GM13977 (cell line): ENCODE results near the gene COX10.

Experiments
- DNase-seq: peaks from one replicate; pipeline ENCODE4 v3.0.0; 2012; ENCODE audit warnings: low spot score
- CTCF ChIP-seq: IDR thresholded peaks from 2 replicates; pipeline ENCODE4 v1.5.1; 2012; ENCODE audit warnings: mild to moderate bottlenecking, control low read depth; ENCODE audit not compliant: insufficient read depth; ENCODE audit errors: extremely low read depth, missing control alignments
- in situ Hi-C: fragments of 300-500 bp; cut with MboI; formaldehyde crosslinking; loops from one replicate; pipeline ENCODE4 v1.12.0; 2022; ENCODE audit warnings: low sequenced_read_pairs, low pct_unique_long_range_greater_than_20kb, mixed read lengths, inconsistent platforms; ENCODE audit not compliant: unreplicated experiment

Gene COX10

GRCh38 chr17:14084955-14085354 is 15.7 kb downstream of the COX10 start:
- TF ChIP-seq CTCF, result no peak
- in situ Hi-C loops, result no loop called here

GRCh38 chr17:14086189-14086588 is 16.9 kb downstream of the COX10 start:
- TF ChIP-seq CTCF, result no peak
- no peak for DNase-seq
- in situ Hi-C loops, result no loop called here

More at GRCh38 chr17:14084955-14085354, 15.7 kb downstream of the COX10 start:
- no peak for DNase-seq

GRCh38 chr17:14089179-14089578 is 19.9 kb downstream of the COX10 start:
- DNase-seq, result no peak
- TF ChIP-seq CTCF, result no peak
- in situ Hi-C loops, result no loop called here

- in situ Hi-C loops, result no loop called here
- no peak for DNase-seq
- no peak for TF ChIP-seq CTCF
These were observed 22.1 kb downstream of the COX10 start for GRCh38 chr17:14091367-14091766.

GRCh38 chr17:14092808-14093207 is 23.5 kb downstream of the COX10 start:
- in situ Hi-C loops, result no loop called here
- no peak for TF ChIP-seq CTCF
- DNase-seq, result no peak

GRCh38 chr17:14094676-14095601 is 25.6 kb downstream of the COX10 start:
- no peak for TF ChIP-seq CTCF
- in situ Hi-C loops, result no loop called here
- no peak for DNase-seq

- DNase-seq, result no peak
- no peak for TF ChIP-seq CTCF
- in situ Hi-C loops, result no loop called here
These were observed 26.3 kb downstream of the COX10 start for GRCh38 chr17:14095631-14096030.
